ENCODE measurements around the gene SYNPO. TPM values are rescaled to one million over a fixed set of nuclear protein-coding genes. Genes with fewer than 3 reads are reported as not detected.

Gene SYNPO, protein sequence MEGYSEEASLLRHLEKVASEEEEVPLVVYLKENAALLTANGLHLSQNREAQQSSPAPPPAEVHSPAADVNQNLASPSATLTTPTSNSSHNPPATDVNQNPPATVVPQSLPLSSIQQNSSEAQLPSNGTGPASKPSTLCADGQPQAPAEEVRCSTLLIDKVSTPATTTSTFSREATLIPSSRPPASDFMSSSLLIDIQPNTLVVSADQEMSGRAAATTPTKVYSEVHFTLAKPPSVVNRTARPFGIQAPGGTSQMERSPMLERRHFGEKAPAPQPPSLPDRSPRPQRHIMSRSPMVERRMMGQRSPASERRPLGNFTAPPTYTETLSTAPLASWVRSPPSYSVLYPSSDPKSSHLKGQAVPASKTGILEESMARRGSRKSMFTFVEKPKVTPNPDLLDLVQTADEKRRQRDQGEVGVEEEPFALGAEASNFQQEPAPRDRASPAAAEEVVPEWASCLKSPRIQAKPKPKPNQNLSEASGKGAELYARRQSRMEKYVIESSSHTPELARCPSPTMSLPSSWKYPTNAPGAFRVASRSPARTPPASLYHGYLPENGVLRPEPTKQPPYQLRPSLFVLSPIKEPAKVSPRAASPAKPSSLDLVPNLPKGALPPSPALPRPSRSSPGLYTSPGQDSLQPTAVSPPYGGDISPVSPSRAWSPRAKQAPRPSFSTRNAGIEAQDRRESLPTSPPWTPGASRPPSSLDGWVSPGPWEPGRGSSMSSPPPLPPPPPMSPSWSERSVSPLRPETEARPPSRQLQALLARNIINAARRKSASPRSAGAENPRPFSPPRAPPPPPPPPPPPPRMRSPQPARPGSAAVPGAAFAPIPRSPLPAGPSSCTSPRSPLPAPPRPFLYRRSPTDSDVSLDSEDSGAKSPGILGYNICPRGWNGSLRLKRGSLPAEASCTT
- total RNA-seq (2022; extraction: Qiagen RNA extraction; ENCODE audit: low read depth): 28.1 to 34.7 TPM (median 30.7 TPM) in 5 replicates

GRCh38 chr5:150640311-150641005 is at the start of gene SYNPO:
TSS of gene SYNPO (plus strand) at chr5:150640660. CDS start at chr5:150648276, 7,616 bp downstream.

GRCh38 chr5:150661086-150661485 is 20.6 kb downstream of the SYNPO start, which contains the start of gene MYOZ3:
TSS of gene MYOZ3 (plus strand) at chr5:150661251. CDS start at chr5:150662942, 1,691 bp downstream.

GRCh38 chr5:150700594-150701377 is 60.3 kb downstream of the SYNPO start, which contains the start of gene RBM22:
TSS of gene RBM22 (minus strand) at chr5:150701062. CDS start at chr5:150700985, 77 bp downstream.

Other genes starting within 250 kb of the SYNPO start
- 0.08 to 0.36 TPM (median 0.12 TPM) in 3 of 5 replicates, not detected in the others for gene CD74, start 227.8 kb upstream of the SYNPO start, total RNA-seq (2022; extraction: Qiagen RNA extraction; ENCODE audit: low read depth)
- 2,838 to 3,288 TPM (median 2,914 TPM) in 5 replicates for gene RPS14, start 190.9 kb upstream of the SYNPO start, total RNA-seq (2022; extraction: Qiagen RNA extraction; ENCODE audit: low read depth)
- gene NDST1, start 132.5 kb upstream of the SYNPO start, total RNA-seq (2022; extraction: Qiagen RNA extraction; ENCODE audit: low read depth): 57.1 to 74.3 TPM (median 66.3 TPM) in 5 replicates
- 0.03 to 0.29 TPM (median 0.10 TPM) in 3 of 5 replicates, not detected in the others for gene MYOZ3, start 20.6 kb downstream of the SYNPO start, total RNA-seq (2022; extraction: Qiagen RNA extraction; ENCODE audit: low read depth)
- 50.5 to 54.8 TPM (median 53.2 TPM) in 5 replicates for gene RBM22, start 60.4 kb downstream of the SYNPO start, total RNA-seq (2022; extraction: Qiagen RNA extraction; ENCODE audit: low read depth)
- gene DCTN4, start 118.4 kb downstream of the SYNPO start, total RNA-seq (2022; extraction: Qiagen RNA extraction; ENCODE audit: low read depth): 18.4 to 21.8 TPM (median 20.2 TPM) in 5 replicates
- 3.6 to 4.5 TPM (median 3.7 TPM) in 5 replicates for gene SMIM3, start 138.1 kb downstream of the SYNPO start, total RNA-seq (2022; extraction: Qiagen RNA extraction; ENCODE audit: low read depth)
- 0.06 to 0.17 TPM (median 0.09 TPM) in 3 of 5 replicates, not detected in the others for gene IRGM, start 205.9 kb downstream of the SYNPO start, total RNA-seq (2022; extraction: Qiagen RNA extraction; ENCODE audit: low read depth)